Fibroblast of mammary gland (primary cell): ENCODE data around the gene LRRC8D.

Experiments
- DNase-seq: peaks from one replicate; pipeline ENCODE4 v3.0.0-alpha.2; 2010; ENCODE audit warnings: low read depth
- H3K4me3 ChIP-seq: 2 replicates; pipeline ENCODE4 v1.5.1; 2011; ENCODE audit warnings: low read depth, mild to moderate bottlenecking, low read length, moderate library complexity; ENCODE audit not compliant: control insufficient read depth
- TF ChIP-seq, protein P1 (sequence below): conservative IDR thresholded peaks from 2 replicates; pipeline ENCODE4 v1.5.1; 2011; ENCODE audit warnings: low read depth, low read length, inconsistent platforms; ENCODE audit not compliant: control insufficient read depth, insufficient read depth

The LRRC8D gene

DNA sequence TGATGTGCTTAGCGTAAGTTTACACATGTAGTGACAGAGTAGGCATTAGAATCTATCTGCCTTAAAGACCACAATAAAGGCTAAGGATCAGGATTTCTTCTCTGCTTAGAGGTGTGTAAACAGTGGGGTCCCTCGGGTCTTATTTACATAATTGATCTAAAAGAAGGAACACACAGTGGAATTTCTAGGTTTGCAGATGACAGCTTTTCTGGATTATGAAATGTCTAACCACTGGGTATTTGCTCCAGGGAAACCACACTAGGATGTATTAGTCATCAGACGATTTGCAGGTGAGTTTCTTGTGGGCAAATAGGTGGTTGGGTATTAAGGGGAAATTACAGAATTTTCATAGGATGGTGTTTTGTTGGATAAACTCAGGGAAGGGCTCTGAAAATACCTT, 5.8 kb downstream of the LRRC8D start:
- DNase-seq, result no peak
- TF ChIP-seq, protein P1, sequence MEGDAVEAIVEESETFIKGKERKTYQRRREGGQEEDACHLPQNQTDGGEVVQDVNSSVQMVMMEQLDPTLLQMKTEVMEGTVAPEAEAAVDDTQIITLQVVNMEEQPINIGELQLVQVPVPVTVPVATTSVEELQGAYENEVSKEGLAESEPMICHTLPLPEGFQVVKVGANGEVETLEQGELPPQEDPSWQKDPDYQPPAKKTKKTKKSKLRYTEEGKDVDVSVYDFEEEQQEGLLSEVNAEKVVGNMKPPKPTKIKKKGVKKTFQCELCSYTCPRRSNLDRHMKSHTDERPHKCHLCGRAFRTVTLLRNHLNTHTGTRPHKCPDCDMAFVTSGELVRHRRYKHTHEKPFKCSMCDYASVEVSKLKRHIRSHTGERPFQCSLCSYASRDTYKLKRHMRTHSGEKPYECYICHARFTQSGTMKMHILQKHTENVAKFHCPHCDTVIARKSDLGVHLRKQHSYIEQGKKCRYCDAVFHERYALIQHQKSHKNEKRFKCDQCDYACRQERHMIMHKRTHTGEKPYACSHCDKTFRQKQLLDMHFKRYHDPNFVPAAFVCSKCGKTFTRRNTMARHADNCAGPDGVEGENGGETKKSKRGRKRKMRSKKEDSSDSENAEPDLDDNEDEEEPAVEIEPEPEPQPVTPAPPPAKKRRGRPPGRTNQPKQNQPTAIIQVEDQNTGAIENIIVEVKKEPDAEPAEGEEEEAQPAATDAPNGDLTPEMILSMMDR, result no peak
- no peak overlapping the region for H3K4me3 ChIP-seq

DNA sequence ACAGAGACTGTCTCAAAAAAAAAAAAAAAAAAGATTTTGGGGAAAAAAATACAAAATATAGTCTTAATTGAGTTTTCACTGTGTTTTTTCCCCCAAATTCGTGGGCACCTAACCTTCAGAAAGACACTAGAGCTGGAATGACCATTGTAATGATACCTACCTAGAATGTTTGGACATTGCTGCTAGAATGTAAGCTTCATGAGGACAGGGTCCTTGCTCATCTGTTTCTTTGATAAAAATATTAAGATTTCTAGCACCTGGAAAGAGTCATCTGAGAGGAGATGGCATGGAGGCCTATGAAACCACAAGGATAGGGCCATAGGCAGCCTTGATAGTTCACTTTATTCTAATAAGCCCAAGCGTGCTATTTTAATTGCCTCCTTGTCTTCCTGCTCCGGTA, 6.5 kb downstream of the LRRC8D start:
- DNase-seq, result no peak
- no peak overlapping the region for H3K4me3 ChIP-seq
- TF ChIP-seq, protein P1, result no peak

DNA sequence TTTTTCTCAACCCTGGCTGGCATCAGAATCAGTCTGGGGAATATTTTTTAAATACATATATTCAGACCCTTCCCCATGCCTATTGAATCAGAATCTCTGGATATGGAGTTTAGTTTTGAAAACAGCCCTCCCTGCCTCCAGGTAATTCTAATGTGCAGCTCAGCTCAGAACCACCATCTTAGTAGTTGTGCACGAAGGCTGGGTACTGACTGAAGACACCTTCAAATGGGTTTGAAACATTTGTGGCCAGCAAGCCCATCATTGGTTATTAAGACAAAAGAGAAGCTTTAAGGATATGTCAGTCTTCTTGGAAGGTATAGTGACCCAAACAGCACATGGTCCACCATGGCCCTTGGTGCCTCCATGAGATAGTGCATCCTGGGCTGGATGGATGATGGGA, 7.1 kb downstream of the LRRC8D start:
- no peak overlapping the region for H3K4me3 ChIP-seq
- no peak for DNase-seq
- TF ChIP-seq, protein P1, result no peak

DNA sequence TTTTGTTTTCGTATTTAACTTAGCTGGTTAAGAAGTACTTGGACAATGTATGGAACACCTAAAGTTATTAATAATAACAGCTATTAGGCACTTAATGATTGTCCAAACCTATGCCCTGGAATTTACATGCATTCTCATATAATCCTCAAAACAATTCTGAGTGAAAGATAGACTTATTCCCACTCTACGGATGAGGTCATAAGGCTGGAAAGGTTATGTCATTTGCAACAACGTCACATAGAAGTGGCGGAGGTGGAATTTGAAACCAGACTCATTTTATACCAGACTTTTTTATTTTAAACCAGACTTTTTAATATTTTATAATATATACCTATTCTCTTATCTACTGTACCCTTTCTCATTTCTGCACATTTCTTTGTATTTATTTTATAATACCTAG, 8.4 kb downstream of the LRRC8D start:
- no peak for DNase-seq
- TF ChIP-seq, protein P1, result no peak

DNA sequence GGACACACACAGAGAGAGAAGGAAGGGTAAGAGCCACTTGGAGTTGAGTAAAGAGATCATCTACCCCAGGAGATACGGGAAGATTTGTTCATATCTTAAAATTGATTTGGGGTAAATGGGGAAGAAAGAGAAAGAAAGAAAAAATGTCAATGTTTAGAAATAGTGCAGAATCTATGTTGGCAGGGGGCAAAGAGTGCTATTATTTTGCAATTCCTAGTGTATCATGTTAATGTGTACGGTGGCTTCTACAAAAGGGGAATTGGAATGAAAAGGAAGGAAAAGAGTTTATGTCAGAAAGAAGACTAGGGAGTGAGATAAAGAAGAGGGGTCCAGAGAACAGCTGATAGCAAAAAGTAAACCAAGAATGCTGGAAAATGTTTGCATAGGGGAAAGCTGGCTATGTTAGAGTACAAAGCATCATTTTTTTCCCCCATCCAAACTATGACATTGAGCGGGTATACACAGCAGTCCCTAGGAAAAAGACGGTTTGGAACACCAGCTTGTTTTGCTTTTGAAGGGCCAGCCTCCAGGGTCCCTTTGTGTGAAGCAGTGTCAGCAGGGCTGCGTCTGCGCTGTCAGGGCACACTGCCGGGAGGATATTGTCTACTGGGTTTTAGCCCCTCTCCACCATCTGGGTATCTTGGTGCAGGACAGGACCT, 10.8 kb downstream of the LRRC8D start:
- no peak overlapping the region for H3K4me3 ChIP-seq
- no peak for DNase-seq
- TF ChIP-seq, protein P1, result no peak

More for the DNA sequence above, 8.4 kb downstream of the LRRC8D start:
- H3K4me3 ChIP-seq, result no peak overlapping the region

DNA sequence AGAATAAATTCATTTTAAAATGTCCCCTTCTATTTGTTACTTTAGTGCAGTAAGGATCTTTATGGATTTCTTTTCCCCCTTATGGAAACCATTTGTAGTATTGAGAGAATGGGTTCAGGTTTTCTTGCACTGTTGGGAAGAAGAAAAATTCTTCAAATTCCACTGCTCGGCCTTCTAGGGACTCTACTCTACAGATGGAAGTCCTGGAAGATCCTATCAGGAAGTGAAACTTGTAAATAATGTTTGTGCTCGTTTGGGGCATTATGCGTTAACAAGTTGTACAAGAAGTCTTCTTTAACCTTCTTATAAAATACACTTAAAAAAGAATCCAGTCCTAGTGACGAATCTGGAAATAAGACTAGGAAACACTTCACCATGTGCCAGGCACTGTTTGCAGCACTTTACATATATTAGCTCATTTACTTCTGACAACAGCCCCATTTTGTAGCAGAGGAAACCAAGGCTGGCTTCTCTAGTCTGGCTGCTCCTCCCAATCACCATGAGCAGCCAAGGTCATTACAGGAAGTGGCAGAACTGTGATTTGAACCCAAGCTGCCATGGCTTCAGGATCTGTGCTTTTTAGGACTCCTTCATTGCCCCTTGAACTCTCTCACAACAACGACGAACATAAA, 11.8 kb downstream of the LRRC8D start:
- H3K4me3 ChIP-seq, result no peak overlapping the region
- TF ChIP-seq, protein P1, result no peak
- DNase-seq, result no peak
